Mucosa of rectum (tissue), 2 donors: ENCODE data around the gene NUP58.

Experiments
- H3K27ac ChIP-seq, 2 donors: one replicate each; pipeline ENCODE4 v1.7.0; 2013; ENCODE audit warnings: inconsistent platforms in 2 of 2, low read depth in 2 of 2, low read length in 2 of 2
- H3K27me3 ChIP-seq, 2 donors: one replicate each; pipeline ENCODE4 v1.7.0; 2013; ENCODE audit warnings: low read length in 2 of 2; ENCODE audit not compliant: control insufficient read depth in 2 of 2, insufficient read depth in 2 of 2
- H3K36me3 ChIP-seq, 2 donors: one replicate each; pipeline ENCODE4 v1.7.0; 2013; ENCODE audit warnings: low read length in 2 of 2; ENCODE audit not compliant: control insufficient read depth in 2 of 2, insufficient read depth in 2 of 2
- H3K4me1 ChIP-seq, 2 donors: one replicate each; pipeline ENCODE4 v1.7.0; 2013; ENCODE audit warnings: low read length in 2 of 2, mild to moderate bottlenecking in 1 of 2; ENCODE audit not compliant: control insufficient read depth in 2 of 2, insufficient read depth in 2 of 2
- H3K4me3 ChIP-seq, 2 donors: one replicate each; pipeline ENCODE4 v1.7.0; 2013; ENCODE audit warnings: low read length in 2 of 2
- H3K9ac ChIP-seq, 2 donors: one replicate each; pipeline ENCODE4 v1.7.0; 2013; ENCODE audit warnings: low read length in 2 of 2, low read depth in 1 of 2, mild to moderate bottlenecking in 1 of 2
- H3K9me3 ChIP-seq, 2 donors: one replicate each; pipeline ENCODE4 v1.7.0; 2013; ENCODE audit warnings: low read length in 2 of 2; ENCODE audit not compliant: control insufficient read depth in 2 of 2
- donor health status: healthy.
- donor health status: Normal muscosa, but diverticular disease.

NUP58 gene

GRCh38 chr13:25301347-25302113 lies at the start of gene NUP58:
NUP58 (plus strand) TSS chr13:25301625; CDS start chr13:25301774, 149 bp downstream.
- Histone ChIP-seq H3K27me3 (no peaks in the 10 kb centered on the region), H3K4me1 (peaks cover 10 to 14% of the 10 kb centered on the region in 2 donors), H3K27ac (peak within 1 kb of the TSS; percentile 88)

GRCh38 chr13:25252225-25252624 lies 49.2 kb upstream of the NUP58 start:
- no peaks in the 10 kb centered on the region for H3K9me3 ChIP-seq
- H3K4me3 ChIP-seq, result no peak overlapping the region
- H3K27me3 ChIP-seq, result no peaks in the 10 kb centered on the region
- H3K27ac ChIP-seq, result no peak overlapping the region
- no peak overlapping the region for H3K9ac ChIP-seq
- H3K4me1 ChIP-seq, result peaks cover 0 to 4% of the 10 kb centered on the region in 2 donors
- H3K36me3 ChIP-seq, result peaks cover 13 to 21% of the 10 kb centered on the region in 2 donors

More at GRCh38 chr13:25301347-25302113, at the start of gene NUP58:
- Histone ChIP-seq H3K9ac (peak within 1 kb of the TSS; percentile 82 to 92), H3K4me3 (peak within 1 kb of the TSS; percentile 93), H3K9me3 (no peaks in the 10 kb centered on the region), H3K36me3 (peaks cover 0 to 8% of the 10 kb centered on the region in 2 donors)

GRCh38 chr13:25252752-25253151 lies 48.7 kb upstream of the NUP58 start:
- Histone ChIP-seq H3K4me3 (no peak overlapping the region), H3K36me3 (peaks cover 13 to 21% of the 10 kb centered on the region in 2 donors), H3K27ac (no peak overlapping the region), H3K27me3 (no peaks in the 10 kb centered on the region), H3K9me3 (no peaks in the 10 kb centered on the region), H3K4me1 (peaks cover 0 to 4% of the 10 kb centered on the region in 2 donors), H3K9ac (no peak overlapping the region)

GRCh38 chr13:25253702-25254101 lies 47.7 kb upstream of the NUP58 start:
- Histone ChIP-seq H3K4me3 (no peak overlapping the region), H3K36me3 (peaks cover 13 to 21% of the 10 kb centered on the region in 2 donors), H3K27me3 (no peaks in the 10 kb centered on the region), H3K9ac (no peak overlapping the region), H3K4me1 (peaks cover 0 to 4% of the 10 kb centered on the region in 2 donors), H3K27ac (no peak overlapping the region), H3K9me3 (no peaks in the 10 kb centered on the region)

- Histone ChIP-seq H3K9me3 (no peaks in the 10 kb centered on the region), H3K4me3 (no peak overlapping the region), H3K36me3 (peaks cover 21 to 47% of the 10 kb centered on the region in 2 donors), H3K27me3 (no peaks in the 10 kb centered on the region), H3K4me1 (no peaks in the 10 kb centered on the region), H3K27ac (no peak overlapping the region), H3K9ac (no peak overlapping the region)
Measured at GRCh38 chr13:25262261-25262660, 39.2 kb upstream of the NUP58 start.

- H3K9ac ChIP-seq, result no peak overlapping the region
- peaks cover 19 to 38% of the 10 kb centered on the region in 2 donors for H3K36me3 ChIP-seq
- H3K4me1 ChIP-seq, result no peaks in the 10 kb centered on the region
- no peaks in the 10 kb centered on the region for H3K9me3 ChIP-seq
- H3K4me3 ChIP-seq, result no peak overlapping the region
- no peak overlapping the region for H3K27ac ChIP-seq
- no peaks in the 10 kb centered on the region for H3K27me3 ChIP-seq
Measured at GRCh38 chr13:25266706-25267105, 34.7 kb upstream of the NUP58 start.

GRCh38 chr13:25267715-25268114 lies 33.7 kb upstream of the NUP58 start:
- Histone ChIP-seq H3K9ac (no peak overlapping the region), H3K36me3 (peaks cover 18 to 32% of the 10 kb centered on the region in 2 donors), H3K27me3 (no peaks in the 10 kb centered on the region), H3K4me1 (no peaks in the 10 kb centered on the region), H3K9me3 (no peaks in the 10 kb centered on the region), H3K4me3 (no peak overlapping the region), H3K27ac (no peak overlapping the region)

GRCh38 chr13:25268561-25268960 lies 32.9 kb upstream of the NUP58 start:
- no peak overlapping the region for H3K9ac ChIP-seq
- no peaks in the 10 kb centered on the region for H3K27me3 ChIP-seq
- H3K36me3 ChIP-seq, result peaks cover 12 to 27% of the 10 kb centered on the region in 2 donors
- no peaks in the 10 kb centered on the region for H3K4me1 ChIP-seq
- no peak overlapping the region for H3K27ac ChIP-seq
- H3K9me3 ChIP-seq, result no peaks in the 10 kb centered on the region
- no peak overlapping the region for H3K4me3 ChIP-seq

GRCh38 chr13:25276748-25277147 lies 24.7 kb upstream of the NUP58 start:
- Histone ChIP-seq H3K9ac (no peak overlapping the region), H3K9me3 (no peaks in the 10 kb centered on the region), H3K27me3 (no peaks in the 10 kb centered on the region), H3K27ac (no peak overlapping the region), H3K4me3 (no peak overlapping the region), H3K36me3 (peaks cover 2 to 7% of the 10 kb centered on the region in 2 donors), H3K4me1 (no peaks in the 10 kb centered on the region)

- Histone ChIP-seq H3K4me1 (no peaks in the 10 kb centered on the region), H3K9me3 (no peaks in the 10 kb centered on the region), H3K27ac (no peak overlapping the region), H3K9ac (no peak overlapping the region), H3K36me3 (no peaks in the 10 kb centered on the region), H3K4me3 (no peak overlapping the region), H3K27me3 (no peaks in the 10 kb centered on the region)
Measured at GRCh38 chr13:25280396-25280795, 21.0 kb upstream of the NUP58 start.
